PC-3 (cell line): Measurements from ENCODE around the gene KCNA2. TPM values are rescaled to one million over a fixed set of nuclear protein-coding genes. Genes with fewer than 3 reads are reported as not detected.

Source experiments
- ATAC-seq: fragments of 200-7000 bp; cut with Tn5 transposase; 2 replicates; pipeline ENCODE4 v1.9.1; 2020; ENCODE audit warnings: mild to moderate bottlenecking, moderate library complexity
- BruUV-seq: library from RNA; stranded (reverse); fragments of 400-500 nt; replicated peaks from 2 replicates; lab custom pipeline; 2021; lab: Mats Ljungman, UMichigan
- CTCF ChIA-PET: fragments of 300-600 bp; sonication (Branson Sonifier 250); formaldehyde crosslinking; loops from one replicate; lab custom pipeline; 2022; ENCODE audit warnings: antibody characterized with exemption; lab: Charles Lee
- POLR2A ChIA-PET: fragments of 300-600 bp; sonication (Branson Sonifier 250); formaldehyde crosslinking; loops from one replicate; lab custom pipeline; 2022; ENCODE audit warnings: antibody characterized with exemption; ENCODE audit not compliant: unreplicated experiment; lab: Charles Lee
- DNase-seq: peaks from one replicate; pipeline ENCODE4 v3.0.0-alpha.2; 2015
- H2AFZ ChIP-seq: fragments of 300-600 bp; sonication (generic); 2 replicates; pipeline ENCODE4 v1.6.0; 2016; ENCODE audit warnings: antibody characterized with exemption, low read length
- H3F3A ChIP-seq: fragments of 300-600 bp; sonication (generic); one replicate; pipeline ENCODE4 v1.6.0; 2017; ENCODE audit warnings: antibody characterized with exemption, low read length, control low read depth, mild to moderate bottlenecking; ENCODE audit not compliant: unreplicated experiment
- H3K27ac ChIP-seq: fragments of 300-600 bp; sonication (generic); 2 replicates; pipeline ENCODE4 v1.5.1; 2016; ENCODE audit warnings: mild to moderate bottlenecking, low read length
- H3K27me3 ChIP-seq: fragments of 300-600 bp; sonication (generic); 2 replicates; pipeline ENCODE4 v1.6.1; 2016; ENCODE audit warnings: low read length, mixed read lengths
- H3K36me3 ChIP-seq: fragments of 300-600 bp; sonication (generic); 2 replicates; pipeline ENCODE4 v1.6.1; 2016; ENCODE audit warnings: low read depth, mixed run types, low read length, mixed read lengths
- H3K4me1 ChIP-seq: fragments of 300-600 bp; sonication (generic); 2 replicates; pipeline ENCODE4 v1.5.1; 2016; ENCODE audit warnings: low read length; ENCODE audit not compliant: insufficient read depth
- H3K4me2 ChIP-seq: fragments of 300-600 bp; sonication (generic); 2 replicates; pipeline ENCODE4 v1.6.0; 2016; ENCODE audit warnings: low read length
- H3K4me3 ChIP-seq: fragments of 300-600 bp; sonication (generic); 2 replicates; pipeline ENCODE4 v1.5.1; 2016; ENCODE audit warnings: mild to moderate bottlenecking, low read length, mixed read lengths
- H3K79me2 ChIP-seq: fragments of 300-600 bp; sonication (generic); 2 replicates; pipeline ENCODE4 v1.6.1; 2017; ENCODE audit warnings: low read length, mixed read lengths
- H3K9ac ChIP-seq: fragments of 300-600 bp; sonication (generic); 2 replicates; pipeline ENCODE4 v1.6.0; 2016; ENCODE audit warnings: mild to moderate bottlenecking, low read length
- H3K9me2 ChIP-seq: fragments of 300-600 bp; sonication (generic); replicated peaks from 2 replicates; pipeline ENCODE4 v1.6.1; 2016; ENCODE audit warnings: mixed run types, low read length, mixed read lengths
- H3K9me3 ChIP-seq: fragments of 300-600 bp; sonication (generic); 2 replicates; pipeline ENCODE4 v1.6.1; 2016; ENCODE audit warnings: low read length, mixed read lengths
- H4K20me1 ChIP-seq: fragments of 300-600 bp; sonication (generic); 2 replicates; pipeline ENCODE4 v1.6.1; 2016; ENCODE audit warnings: low read length, mixed read lengths
- CTCF ChIP-seq: fragments of 300-600 bp; sonication (generic); conservative IDR thresholded peaks from 2 replicates; pipeline ENCODE4 v1.5.1; 2017; ENCODE audit warnings: antibody characterized with exemption, low read depth, mild to moderate bottlenecking, low read length
- EZH2 ChIP-seq: fragments of 300-600 bp; sonication (generic); IDR thresholded peaks from one replicate; pipeline ENCODE4 v1.6.1; 2017; ENCODE audit warnings: antibody characterized with exemption, mild to moderate bottlenecking, low read length; ENCODE audit not compliant: unreplicated experiment
- EZH2phosphoT487 ChIP-seq: fragments of 300-600 bp; sonication (generic); IDR thresholded peaks from 2 replicates; pipeline ENCODE4 v1.6.1; 2018; ENCODE audit warnings: mild to moderate bottlenecking, antibody characterized with exemption, low read length, borderline replicate concordance
- intact Hi-C: fragments of 100-400 bp; cut with micrococcal nuclease; formaldehyde crosslinking; loops from 2 replicates; pipeline ENCODE4 v1.9.0; 2023
- total RNA-seq: library from RNA; depleted of rRNA; stranded (reverse); fragments of >200 nt; gene quantifications from 2 replicates; pipeline ENCODE4 v1.2.3, GENCODE V29; 2014

KCNA2 gene
- total RNA-seq, 1 experiment from 2014 or later = not detected

- ATAC-seq = no peak
- H3F3A ChIP-seq = no peaks in the 10 kb centered on the region
- DNase-seq = no peak
- peaks cover 27% of the 10 kb centered on the region; the same call in 1 of the 2 replicates for H3K27me3 ChIP-seq
- H3K79me2 ChIP-seq = no peaks in the 10 kb centered on the region
- H3K9me2 ChIP-seq = no peaks in the 10 kb centered on the region
- H3K4me2 ChIP-seq = no peak overlapping the region
- no peaks in the 10 kb centered on the region for H3K36me3 ChIP-seq
- ChIA-PET POLR2A (no interaction called here), CTCF (no interaction called here)
- H3K9ac ChIP-seq = no peak overlapping the region
- intact Hi-C loops = no loop called here
- no TSS peak for BruUV-seq
- no peak overlapping the region for H2AFZ ChIP-seq
- no peak overlapping the region for H3K27ac ChIP-seq
- H3K4me1 ChIP-seq = no peaks in the 10 kb centered on the region
- TF ChIP-seq EZH2 = no peak
- H3K4me3 ChIP-seq = no peak overlapping the region
- no peaks in the 10 kb centered on the region for H3K9me3 ChIP-seq
- H4K20me1 ChIP-seq = no peaks in the 10 kb centered on the region
Measured at GRCh38 chr1:110626889-110627288, 20.7 kb upstream of the KCNA2 start.

DNA sequence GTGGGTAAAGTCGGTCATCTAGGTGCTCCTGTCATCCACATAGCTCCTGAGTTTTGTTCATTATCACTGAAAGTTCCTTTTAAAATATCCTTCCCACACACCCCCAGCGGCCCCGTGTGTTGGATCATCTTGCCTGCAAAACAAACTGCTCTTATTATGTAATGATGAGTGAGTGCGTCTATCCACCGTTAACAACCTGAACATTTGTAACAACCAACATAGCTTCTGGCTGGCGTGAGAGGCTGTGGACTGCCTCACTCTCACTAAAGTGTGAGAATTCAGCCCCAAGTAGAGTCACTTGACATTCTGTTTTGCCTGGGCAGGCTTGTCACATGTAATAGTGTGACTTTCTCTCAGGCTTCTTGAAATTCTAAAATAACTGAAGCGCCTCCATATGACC, 14.5 kb upstream of the KCNA2 start:
- H3K79me2 ChIP-seq = no peaks in the 10 kb centered on the region
- no peak overlapping the region for H2AFZ ChIP-seq
- no TSS peak for BruUV-seq
- no peak overlapping the region for H3K4me3 ChIP-seq
- no peak for DNase-seq
- H3K4me2 ChIP-seq = no peak overlapping the region
- H4K20me1 ChIP-seq = no peaks in the 10 kb centered on the region
- H3K36me3 ChIP-seq = no peaks in the 10 kb centered on the region
- H3K27me3 ChIP-seq = peaks cover 51% of the 10 kb centered on the region
- no peaks in the 10 kb centered on the region for H3F3A ChIP-seq
- intact Hi-C loops = no loop called here
- no peak overlapping the region for H3K9ac ChIP-seq
- no peak for ATAC-seq
- H3K4me1 ChIP-seq = peaks cover 6% of the 10 kb centered on the region; the same call in 1 of the 2 replicates
- CTCF ChIA-PET = no interaction called here
- H3K9me3 ChIP-seq = no peaks in the 10 kb centered on the region
- no peaks in the 10 kb centered on the region for H3K9me2 ChIP-seq
- POLR2A ChIA-PET = no interaction called here
- no peak for TF ChIP-seq EZH2phosphoT487
- no peak for TF ChIP-seq CTCF
- no peak for TF ChIP-seq EZH2
- H3K27ac ChIP-seq = no peak overlapping the region

DNA sequence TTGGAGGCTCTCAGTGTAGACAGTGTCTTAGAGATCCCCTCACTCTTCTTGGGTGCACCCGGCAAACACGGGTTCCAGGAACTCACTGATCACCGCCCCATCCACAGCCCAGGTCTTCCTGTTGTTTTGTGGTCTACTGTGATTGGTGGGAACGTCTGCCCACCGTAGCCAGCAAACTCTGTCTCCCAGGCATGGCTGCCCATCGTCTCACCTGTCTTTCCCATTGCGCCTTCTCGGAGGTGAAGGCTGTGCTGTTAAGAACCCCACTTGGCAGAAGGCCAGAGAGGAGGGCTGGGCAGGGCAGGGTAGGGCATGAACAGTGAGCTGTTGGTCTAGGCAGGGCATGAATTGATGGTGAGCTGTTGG, 14.1 kb upstream of the KCNA2 start:
- H3K4me3 ChIP-seq = no peak overlapping the region
- no peaks in the 10 kb centered on the region for H4K20me1 ChIP-seq
- no peak overlapping the region for H3K9ac ChIP-seq
- no peak for DNase-seq
- no peak overlapping the region for H2AFZ ChIP-seq
- TF ChIP-seq CTCF (no peak), EZH2 (no peak), EZH2phosphoT487 (no peak)
- H3K27me3 ChIP-seq = peaks cover 51% of the 10 kb centered on the region
- intact Hi-C loops = no loop called here
- no peaks in the 10 kb centered on the region for H3K36me3 ChIP-seq
- H3K79me2 ChIP-seq = no peaks in the 10 kb centered on the region
- BruUV-seq = no TSS peak
- H3K4me1 ChIP-seq = peaks cover 6% of the 10 kb centered on the region; the same call in 1 of the 2 replicates
- H3K4me2 ChIP-seq = no peak overlapping the region
- ChIA-PET CTCF (no interaction called here), POLR2A (no interaction called here)
- no peaks in the 10 kb centered on the region for H3F3A ChIP-seq
- no peak overlapping the region for H3K27ac ChIP-seq
- no peaks in the 10 kb centered on the region for H3K9me2 ChIP-seq
- H3K9me3 ChIP-seq = no peaks in the 10 kb centered on the region
- ATAC-seq = no peak
